K562 (cell line): Measurements from ENCODE around the gene RNASEH2A. TPM values are rescaled to one million over a fixed set of nuclear protein-coding genes. Genes with fewer than 3 reads are reported as not detected.
A peak's percentile ranks its signal among the peaks of the same experiment; 100 is the strongest.

ENCODE experiments used
- ATAC-seq: fragments of 200-7000 bp; cut with Tn5 transposase; 3 replicates; pipeline ENCODE4 v1.9.1; 2020; ENCODE audit warnings: moderate library complexity
- BruUV-seq: library from RNA; stranded (reverse); fragments of 400-500 nt; replicated peaks from 2 replicates; lab custom pipeline; 2021; lab: Mats Ljungman, UMichigan
- CTCF ChIA-PET: fragments of 300-600 bp; formaldehyde crosslinking; extraction: SDS; loops from one replicate; lab custom pipeline; 2021; ENCODE audit warnings: low intra/inter-chr PET ratio; lab: Yijun Ruan, JAX
- POLR2A ChIA-PET: fragments of 300-600, 350-650 bp; sonication (Branson Sonifier 250); formaldehyde crosslinking; extraction: SDS; loops from one replicate; lab custom pipeline; 2021; ENCODE audit warnings: antibody characterized with exemption, inconsistent platforms; lab: Yijun Ruan, JAX
- DNase-seq, 4 experiments: peaks; one replicate each; pipeline versions ENCODE4 v3.0.0 to v3.0.0-alpha.2; 2011 to 2018; ENCODE audit warnings: low spot score in 3 of 4, mixed read lengths in 3 of 4; ENCODE audit errors: extremely low read depth in 1 of 4
- FAIRE-seq: peaks from 2 replicates; lab custom pipeline; 2011; peaks lifted over from hg19 to GRCh38; lab: Jason Lieb, UNC
- H2AFZ ChIP-seq: 2 replicates; pipeline ENCODE4 v1.6.0; 2011; ENCODE audit warnings: low read depth, low read length, control low read depth, inconsistent platforms
- H3K27ac ChIP-seq: fragments of 200-600 bp; 3 replicates; pipeline ENCODE4 v1.8.0; 2011; ENCODE audit warnings: low read depth, mild to moderate bottlenecking, control low read depth, inconsistent platforms, low read length, moderate library complexity, mixed read lengths; ENCODE audit errors: extremely low read depth
- H3K27me3 ChIP-seq, 2 experiments: fragments of 300-600 bp in 1 of 2; 2 replicates in 1 of 2; 3 replicates in 1 of 2; pipeline versions ENCODE4 v1.6.0 to v1.8.0; 2011; ENCODE audit warnings: inconsistent platforms in 2 of 2, low read length in 2 of 2, mild to moderate bottlenecking in 1 of 2, mixed read lengths in 1 of 2, moderate library complexity in 1 of 2; ENCODE audit not compliant: control insufficient read depth in 2 of 2, insufficient read depth in 2 of 2
- H3K36me3 ChIP-seq: fragments of 300-600 bp; 3 replicates; pipeline ENCODE4 v1.8.0; 2011; ENCODE audit warnings: mild to moderate bottlenecking, low read length, inconsistent platforms; ENCODE audit not compliant: control insufficient read depth, insufficient read depth
- H3K4me1 ChIP-seq, 2 experiments: fragments of 200-600 bp in 1 of 2; replicated peaks in 1 of 2; 2 replicates in 1 of 2; 3 replicates in 1 of 2; pipeline versions ENCODE4 v1.5.1 to v1.8.0; 2011; ENCODE audit warnings: inconsistent platforms in 2 of 2, low read length in 2 of 2, mild to moderate bottlenecking in 1 of 2, mixed read lengths in 1 of 2, moderate library complexity in 1 of 2; ENCODE audit not compliant: control insufficient read depth in 2 of 2, insufficient read depth in 2 of 2
- H3K4me2 ChIP-seq: 2 replicates; pipeline ENCODE4 v1.6.1; 2011; ENCODE audit warnings: low read length, control low read depth, inconsistent platforms, mixed read lengths; ENCODE audit not compliant: insufficient read depth
- H3K4me3 ChIP-seq: fragments of 200-600 bp; sonication (generic), shearing (Covaris generic); 2 replicates; pipeline ENCODE4 v1.5.1; 2016; ENCODE audit warnings: control low read depth, inconsistent platforms
- H3K79me2 ChIP-seq: fragments of 200-600 bp; 3 replicates; pipeline ENCODE4 v1.8.0; 2011; ENCODE audit warnings: low read length, inconsistent platforms; ENCODE audit not compliant: control insufficient read depth, insufficient read depth
- H3K9ac ChIP-seq, 2 experiments: 2 replicates each; pipeline versions ENCODE4 v1.6.0 to v1.6.1; 2011; ENCODE audit warnings: low read depth in 2 of 2, low read length in 2 of 2, control low read depth in 1 of 2, inconsistent platforms in 1 of 2, mild to moderate bottlenecking in 1 of 2, mixed read lengths in 1 of 2; ENCODE audit not compliant: insufficient read depth in 1 of 2
- H3K9me1 ChIP-seq: one replicate; pipeline ENCODE4 v1.6.0; 2011; ENCODE audit warnings: inconsistent platforms, mild to moderate bottlenecking, low read length, moderate library complexity; ENCODE audit not compliant: control insufficient read depth, insufficient read depth
- H3K9me3 ChIP-seq: replicated peaks from 2 replicates; pipeline ENCODE4 v1.5.1; 2011; ENCODE audit warnings: low read depth, low read length, inconsistent platforms; ENCODE audit not compliant: control insufficient read depth, insufficient read depth
- H4K20me1 ChIP-seq: replicated peaks from 2 replicates; pipeline ENCODE4 v1.6.1; 2011; ENCODE audit warnings: low read length, inconsistent platforms, mixed read lengths; ENCODE audit not compliant: control insufficient read depth, insufficient read depth
- BCOR ChIP-seq: fragments of 450-650 bp; IDR thresholded peaks from 2 replicates; pipeline ENCODE4 v1.6.1; 2016
- CBFA2T3 ChIP-seq: fragments of 450-650 bp; IDR thresholded peaks from 2 replicates; pipeline ENCODE4 v1.6.1; 2017
- CXXC5 ChIP-seq: fragments of 250-450 bp; sonication (Bioruptor Pico); IDR thresholded peaks from 2 replicates; pipeline ENCODE4 v1.8.0; 2022; ENCODE audit warnings: inconsistent platforms, mild to moderate bottlenecking, moderate library complexity
- DPF2 ChIP-seq: fragments of 450-650 bp; IDR thresholded peaks from 2 replicates; pipeline ENCODE4 v1.6.1; 2016
- GATA2 ChIP-seq: sonication (generic); formaldehyde crosslinking; IDR thresholded peaks from 2 replicates; pipeline ENCODE4 v1.4.0; 2020; ENCODE audit warnings: mild to moderate bottlenecking, missing genetic modification reagents
- KDM1A ChIP-seq, 2 experiments: fragments of 450-650 bp; IDR thresholded peaks; 2 replicates each; pipeline ENCODE4 v1.6.1; 2016; ENCODE audit warnings: mild to moderate bottlenecking in 2 of 2
- NEUROD1 ChIP-seq: fragments of 150-350 bp; IDR thresholded peaks from 2 replicates; pipeline ENCODE4 v1.6.1; 2014; ENCODE audit warnings: borderline replicate concordance, low read length, low read depth; ENCODE audit not compliant: partially characterized antibody
- RBM25 ChIP-seq: fragments of 200-400 bp; formaldehyde crosslinking; IDR thresholded peaks from 2 replicates; pipeline ENCODE4 v1.6.1; 2018; ENCODE audit warnings: low read length, low read depth, moderate library complexity; ENCODE audit not compliant: severe bottlenecking
- SP1 ChIP-seq: sonication (generic); formaldehyde crosslinking; IDR thresholded peaks from 2 replicates; pipeline ENCODE4 v1.8.1; 2022; ENCODE audit warnings: mild to moderate bottlenecking, missing genetic modification reagents
- ZNF121 ChIP-seq: sonication (generic); formaldehyde crosslinking; conservative IDR thresholded peaks from 2 replicates; pipeline ENCODE4 v1.8.0; 2022; ENCODE audit warnings: missing genetic modification reagents
- WGBS: fragments of 100-300 bp; shearing (Covaris generic); methylation state at CpG from one replicate; pipeline ENCODE4 v1.1.6; 2016; ENCODE audit warnings: low coverage, mixed read lengths; ENCODE audit not compliant: insufficient coverage; ENCODE audit errors: missing lambda C conversion rate; 5-methylcytosine and 5-hydroxymethylcytosine counted together
- in situ Hi-C: fragments of 300-500 bp; cut with MboI; formaldehyde crosslinking; loops from 4 replicates; pipeline ENCODE4 v1.15.0; 2018; ENCODE audit warnings: inconsistent platforms, mixed read lengths
- intact Hi-C: fragments of 100-400 bp; cut with micrococcal nuclease; formaldehyde crosslinking; loops from 2 replicates; pipeline ENCODE4 v1.14.2; 2022
- polyA plus RNA-seq, 8 experiments: library from polyadenylated mRNA; depleted of rRNA in 4 of 8; stranded (reverse) in 5 of 8; unstranded in 3 of 8; fragments of >200 nt; fragmentation: Nextera tagmentation in 2 of 8; fragmentation: Illumina TruSeq in 1 of 8; extraction: Ambion mirVana in 2 of 8; extraction: Trizol in 1 of 8; gene quantifications; 2 replicates each; pipeline versions ENCODE4 v1.2.1 to v1.2.3, GENCODE V29; 2011 to 2014; ENCODE audit warnings: inconsistent platforms in 1 of 8, missing spikeins in 1 of 8
- total RNA-seq, 7 experiments: library from RNA; depleted of rRNA in 6 of 7; stranded (reverse); fragments of >200 nt in 6 of 7; fragmentation: Illumina TruSeq in 2 of 7; extraction: Trizol in 2 of 7; gene quantifications; 2 replicates each; pipeline versions ENCODE4 v1.2.1 to v1.2.3, GENCODE V29; 2011 to 2021; ENCODE audit warnings: low replicate concordance in 1 of 7
- TF ChIP-seq, protein P1 (sequence below), 3 experiments: fragments of 200-800 bp in 1 of 3; fragments of 250-450 bp in 1 of 3; fragments of 450-650 bp in 1 of 3; sonication (Bioruptor Pico) in 1 of 3; sonication (Bioruptor generic) in 1 of 3; formaldehyde crosslinking in 1 of 3; IDR thresholded peaks; 2 replicates each; pipeline versions ENCODE4 v1.6.1 to v1.8.0; 2016 to 2022; ENCODE audit warnings: mild to moderate bottlenecking in 2 of 3, missing genetic modification characterization in 2 of 3, missing compliant biosample characterization in 1 of 3, moderate library complexity in 1 of 3
- TF ChIP-seq, protein P2 (sequence below): sonication (generic); formaldehyde crosslinking; IDR thresholded peaks from 2 replicates; pipeline ENCODE4 v1.8.1; 2023; ENCODE audit warnings: mild to moderate bottlenecking, missing genetic modification reagents

The RNASEH2A gene
- total and polyA plus RNA-seq, 9 of the 15 experiments (the other 6 are each of a cell fraction or from before 2014, with no cell fraction given): 22.3 to 78.0 (median 61.7) TPM

DNA sequence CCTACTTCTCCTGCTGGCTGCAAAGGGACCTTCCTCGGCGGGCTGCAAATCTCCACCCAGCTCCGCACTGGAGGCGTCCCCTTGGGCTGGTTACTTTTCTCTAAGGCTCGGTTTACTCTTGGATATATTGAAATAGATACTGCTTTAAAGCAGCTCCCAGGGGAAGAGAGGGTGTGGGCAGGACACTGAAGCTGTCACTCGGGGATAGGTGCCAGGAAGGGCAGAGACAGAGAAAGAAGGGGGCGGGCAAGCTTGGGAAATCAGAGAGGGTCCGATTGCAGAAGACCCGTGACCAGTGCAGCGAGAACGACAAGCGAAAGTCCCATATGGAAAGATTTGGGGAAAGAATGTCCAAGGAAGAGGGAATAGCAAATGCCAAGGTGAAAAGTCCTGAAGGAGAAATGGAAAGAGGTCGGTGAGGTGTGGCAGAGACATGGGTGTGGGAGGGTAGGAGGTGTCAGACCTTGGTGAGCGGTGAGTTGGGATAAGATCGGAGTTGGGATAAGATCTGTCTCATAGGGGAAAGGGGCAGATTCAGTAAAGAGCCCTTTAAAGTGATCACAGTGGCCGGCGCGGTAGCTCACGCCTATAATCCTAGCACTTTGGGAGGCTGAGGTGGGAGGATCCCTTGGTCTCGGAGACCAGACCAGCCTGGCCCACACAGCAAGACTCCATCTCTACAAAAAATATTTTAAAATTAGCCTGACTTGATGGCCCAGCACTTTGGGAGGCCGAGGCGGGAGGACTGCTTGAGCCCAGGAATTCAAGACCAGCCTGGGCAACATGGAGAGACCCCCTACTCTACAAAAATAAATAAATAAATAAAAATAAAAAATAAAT is 3.9 kb upstream of the RNASEH2A start:
- peak in 1 of 4 experiments; percentile 16 for DNase-seq
- Histone ChIP-seq H3K27me3 (no peaks in the 10 kb centered on the region), H3K9ac (peak overlapping the region; percentile 90 to 96; a peak in 3 of 4 replicates), H3K4me2 (peak overlapping the region; percentile 82), H3K79me2 (peaks cover 41% of the 10 kb centered on the region), H3K9me1 (no peaks in the 10 kb centered on the region), H3K4me3 (peak overlapping the region; percentile 76), H3K36me3 (peaks cover 29% of the 10 kb centered on the region; the same call in 2 of the 3 replicates), H3K27ac (peak overlapping the region; percentile 90; the same call in 1 of the 3 replicates), H3K9me3 (no peaks in the 10 kb centered on the region), H3K4me1 (peaks cover 25 to 65% of the 10 kb centered on the region in 2 experiments; a peak in 4 of 5 replicates), H4K20me1 (no peaks in the 10 kb centered on the region), H2AFZ (peak overlapping the region; percentile 97)
- in situ Hi-C loops (no loop called here), intact Hi-C loops (no loop called here)
- ChIA-PET POLR2A (interaction anchor here (1.1 to 2.5 kb wide), 4 partner anchors 10 to 40 kb away, joined by 3 to 29 read pairs (median 4); partner anchors contain the start of gene JUNB), CTCF (interaction anchor here (0.6 to 0.7 kb wide), 2 partner anchors 9 to 501 kb away, joined by 3 to 4 read pairs; no protein-coding TSS in a partner anchor)
- WGBS: 33% methylated on average over 22 of the region's 22 CpGs
- no peak for FAIRE-seq
- BruUV-seq: no TSS peak
- ATAC-seq: no peak
- TF ChIP-seq BCOR: peak; percentile 78; the same call in 1 of the 2 replicates
- 0 out of 2 replicates have a peak, but pooled peaks have one; percentile 28 for TF ChIP-seq DPF2
- no peak for TF ChIP-seq CBFA2T3
- TF ChIP-seq, protein P1, sequence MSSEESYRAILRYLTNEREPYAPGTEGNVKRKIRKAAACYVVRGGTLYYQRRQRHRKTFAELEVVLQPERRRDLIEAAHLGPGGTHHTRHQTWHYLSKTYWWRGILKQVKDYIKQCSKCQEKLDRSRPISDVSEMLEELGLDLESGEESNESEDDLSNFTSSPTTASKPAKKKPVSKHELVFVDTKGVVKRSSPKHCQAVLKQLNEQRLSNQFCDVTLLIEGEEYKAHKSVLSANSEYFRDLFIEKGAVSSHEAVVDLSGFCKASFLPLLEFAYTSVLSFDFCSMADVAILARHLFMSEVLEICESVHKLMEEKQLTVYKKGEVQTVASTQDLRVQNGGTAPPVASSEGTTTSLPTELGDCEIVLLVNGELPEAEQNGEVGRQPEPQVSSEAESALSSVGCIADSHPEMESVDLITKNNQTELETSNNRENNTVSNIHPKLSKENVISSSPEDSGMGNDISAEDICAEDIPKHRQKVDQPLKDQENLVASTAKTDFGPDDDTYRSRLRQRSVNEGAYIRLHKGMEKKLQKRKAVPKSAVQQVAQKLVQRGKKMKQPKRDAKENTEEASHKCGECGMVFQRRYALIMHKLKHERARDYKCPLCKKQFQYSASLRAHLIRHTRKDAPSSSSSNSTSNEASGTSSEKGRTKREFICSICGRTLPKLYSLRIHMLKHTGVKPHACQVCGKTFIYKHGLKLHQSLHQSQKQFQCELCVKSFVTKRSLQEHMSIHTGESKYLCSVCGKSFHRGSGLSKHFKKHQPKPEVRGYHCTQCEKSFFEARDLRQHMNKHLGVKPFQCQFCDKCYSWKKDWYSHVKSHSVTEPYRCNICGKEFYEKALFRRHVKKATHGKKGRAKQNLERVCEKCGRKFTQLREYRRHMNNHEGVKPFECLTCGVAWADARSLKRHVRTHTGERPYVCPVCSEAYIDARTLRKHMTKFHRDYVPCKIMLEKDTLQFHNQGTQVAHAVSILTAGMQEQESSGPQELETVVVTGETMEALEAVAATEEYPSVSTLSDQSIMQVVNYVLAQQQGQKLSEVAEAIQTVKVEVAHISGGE (CRISPR knock-in tag; IDR thresholded peaks at IDR 0.05): 0 out of 6 replicates have a peak, but pooled peaks of 1 of the 3 experiments have one; percentile 28
- TF ChIP-seq RBM25: peak; percentile 60
- TF ChIP-seq ZNF121 (CRISPR knock-in tag): peak; percentile 96
- TF ChIP-seq KDM1A (IDR thresholded peaks at IDR 0.05): peak; percentile 40 to 47; a peak in 2 of 4 replicates
- TF ChIP-seq, protein P2, sequence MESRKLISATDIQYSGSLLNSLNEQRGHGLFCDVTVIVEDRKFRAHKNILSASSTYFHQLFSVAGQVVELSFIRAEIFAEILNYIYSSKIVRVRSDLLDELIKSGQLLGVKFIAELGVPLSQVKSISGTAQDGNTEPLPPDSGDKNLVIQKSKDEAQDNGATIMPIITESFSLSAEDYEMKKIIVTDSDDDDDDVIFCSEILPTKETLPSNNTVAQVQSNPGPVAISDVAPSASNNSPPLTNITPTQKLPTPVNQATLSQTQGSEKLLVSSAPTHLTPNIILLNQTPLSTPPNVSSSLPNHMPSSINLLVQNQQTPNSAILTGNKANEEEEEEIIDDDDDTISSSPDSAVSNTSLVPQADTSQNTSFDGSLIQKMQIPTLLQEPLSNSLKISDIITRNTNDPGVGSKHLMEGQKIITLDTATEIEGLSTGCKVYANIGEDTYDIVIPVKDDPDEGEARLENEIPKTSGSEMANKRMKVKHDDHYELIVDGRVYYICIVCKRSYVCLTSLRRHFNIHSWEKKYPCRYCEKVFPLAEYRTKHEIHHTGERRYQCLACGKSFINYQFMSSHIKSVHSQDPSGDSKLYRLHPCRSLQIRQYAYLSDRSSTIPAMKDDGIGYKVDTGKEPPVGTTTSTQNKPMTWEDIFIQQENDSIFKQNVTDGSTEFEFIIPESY (CRISPR knock-in tag): peak; percentile 37; the same call in 1 of the 2 replicates
- TF ChIP-seq CXXC5: no peak
- TF ChIP-seq GATA2 (CRISPR knock-in tag): peak; percentile 9; the same call in 1 of the 2 replicates
- TF ChIP-seq SP1 (CRISPR knock-in tag): no peak
- no peak for TF ChIP-seq NEUROD1
